GM23338 (cell line): Measurements from ENCODE around the gene COL6A1. TPM values are rescaled to one million over a fixed set of nuclear protein-coding genes. Genes with fewer than 3 reads are reported as not detected.

Experiments
- ATAC-seq: fragments of 200-7000 bp; cut with Tn5 transposase; 3 replicates; pipeline ENCODE4 v1.9.1; 2020
- DNase-seq: peaks from one replicate; pipeline ENCODE4 v3.0.0-alpha.2; 2015; ENCODE audit warnings: low spot score
- H2AFZ ChIP-seq: fragments of 200-600 bp; sonication (generic); 2 replicates; pipeline ENCODE4 v1.8.0; 2016; ENCODE audit warnings: antibody characterized with exemption, mild to moderate bottlenecking, moderate library complexity
- H3F3A ChIP-seq: fragments of 200-600 bp; sonication (generic); replicated peaks from 2 replicates; pipeline ENCODE4 v1.8.0; 2017; ENCODE audit warnings: antibody characterized with exemption, mixed run types, low read depth
- H3K27ac ChIP-seq: fragments of 200-600 bp; sonication (generic); 2 replicates; pipeline ENCODE4 v1.6.1; 2016; ENCODE audit warnings: low read depth
- H3K27me3 ChIP-seq: fragments of 200-600 bp; sonication (generic); 2 replicates; pipeline ENCODE4 v1.8.0; 2016; ENCODE audit warnings: mild to moderate bottlenecking, mixed run types, moderate library complexity; ENCODE audit not compliant: insufficient read depth
- H3K36me3 ChIP-seq: fragments of 200-600 bp; sonication (generic); 2 replicates; pipeline ENCODE4 v1.8.0; 2016; ENCODE audit warnings: mild to moderate bottlenecking; ENCODE audit not compliant: insufficient read depth
- H3K4me1 ChIP-seq: fragments of 200-600 bp; sonication (generic); 2 replicates; pipeline ENCODE4 v1.8.0; 2016; ENCODE audit warnings: mild to moderate bottlenecking, moderate library complexity; ENCODE audit not compliant: insufficient read depth
- H3K4me2 ChIP-seq: fragments of 200-600 bp; sonication (generic); 2 replicates; pipeline ENCODE4 v1.7.1; 2017; ENCODE audit warnings: mixed run types
- H3K4me3 ChIP-seq: fragments of 200-600 bp; sonication (generic); 2 replicates; pipeline ENCODE4 v1.6.1; 2016; ENCODE audit warnings: mixed run types
- H3K79me2 ChIP-seq: fragments of 200-600 bp; sonication (generic); replicated peaks from 2 replicates; pipeline ENCODE4 v1.8.0; 2017; ENCODE audit warnings: mild to moderate bottlenecking; ENCODE audit not compliant: insufficient read depth
- H3K9me2 ChIP-seq: fragments of 200-600 bp; sonication (generic); 2 replicates; pipeline ENCODE4 v1.8.0; 2017; ENCODE audit not compliant: insufficient read depth
- H4K20me1 ChIP-seq: fragments of 200-600 bp; sonication (generic); replicated peaks from 2 replicates; pipeline ENCODE4 v1.8.0; 2017; ENCODE audit warnings: mild to moderate bottlenecking; ENCODE audit not compliant: insufficient read depth
- H3K27ac Mint-ChIP-seq: 2 replicates; pipeline ENCODE4 v1.8.0; 2020; ENCODE audit warnings: inconsistent platforms, mild to moderate bottlenecking, moderate library complexity, mixed read lengths
- H3K27me3 Mint-ChIP-seq: 3 replicates; pipeline ENCODE4 v1.8.0; 2022; ENCODE audit warnings: low read depth, mild to moderate bottlenecking, moderate library complexity, mixed read lengths, inconsistent platforms; ENCODE audit not compliant: insufficient read depth, poor library complexity
- H3K36me3 Mint-ChIP-seq: 3 replicates; pipeline ENCODE4 v1.8.0; 2021; ENCODE audit warnings: low read depth, mild to moderate bottlenecking, inconsistent platforms, moderate library complexity, mixed read lengths
- H3K4me1 Mint-ChIP-seq: 3 replicates; pipeline ENCODE4 v1.8.0; 2020; ENCODE audit warnings: mild to moderate bottlenecking, inconsistent platforms, mixed read lengths
- H3K4me3 Mint-ChIP-seq: 3 replicates; pipeline ENCODE4 v1.8.0; 2021; ENCODE audit warnings: moderate library complexity, mild to moderate bottlenecking, inconsistent platforms, mixed read lengths
- H3K9me3 Mint-ChIP-seq: 3 replicates; pipeline ENCODE4 v1.8.0; 2020; ENCODE audit warnings: moderate library complexity, mild to moderate bottlenecking, inconsistent platforms, mixed read lengths
- CREB1 ChIP-seq: fragments of 250-450 bp; sonication (Bioruptor Pico); IDR thresholded peaks from 2 replicates; pipeline ENCODE4 v1.5.0; 2020; ENCODE audit warnings: low read depth, mild to moderate bottlenecking, moderate library complexity
- EZH2 ChIP-seq: fragments of 200-600 bp; sonication (generic); IDR thresholded peaks from one replicate; pipeline ENCODE4 v1.8.0; 2017; ENCODE audit warnings: antibody characterized with exemption, mild to moderate bottlenecking, low read depth; ENCODE audit not compliant: unreplicated experiment
- EZH2phosphoT487 ChIP-seq: fragments of 200-600 bp; sonication (generic); IDR thresholded peaks from one replicate; pipeline ENCODE4 v1.8.1; 2018; ENCODE audit warnings: antibody characterized with exemption; ENCODE audit not compliant: unreplicated experiment
- JUNB ChIP-seq: IDR thresholded peaks from one replicate; pipeline ENCODE4 v1.6.1; 2016; ENCODE audit warnings: antibody characterized with exemption; ENCODE audit not compliant: unreplicated experiment
- NANOG ChIP-seq: IDR thresholded peaks from 2 replicates; pipeline ENCODE4 v1.6.1; 2016; ENCODE audit warnings: antibody characterized with exemption, borderline replicate concordance
- POLR2AphosphoS5 ChIP-seq: IDR thresholded peaks from 2 replicates; pipeline ENCODE4 v1.6.1; 2016; ENCODE audit warnings: antibody characterized with exemption, low read depth
- STAT1 ChIP-seq: IDR thresholded peaks from one replicate; pipeline ENCODE4 v1.6.1; 2016; ENCODE audit warnings: antibody characterized with exemption; ENCODE audit not compliant: unreplicated experiment
- ZNF114 ChIP-seq: fragments of 250-450 bp; sonication (Bioruptor Pico); IDR thresholded peaks from 2 replicates; pipeline ENCODE4 v1.5.0; 2020; ENCODE audit warnings: mild to moderate bottlenecking, moderate library complexity
- ZNF331 ChIP-seq: fragments of 250-450 bp; sonication (Bioruptor Pico); IDR thresholded peaks from 2 replicates; pipeline ENCODE4 v1.5.0; 2020; ENCODE audit warnings: low read depth, mild to moderate bottlenecking, moderate library complexity
- polyA plus RNA-seq: library from polyadenylated mRNA; unstranded; fragments of >200 nt; fragmentation: Nextera tagmentation; extraction: Ambion mirVana; gene quantifications from 2 replicates; pipeline ENCODE4 v1.2.1, GENCODE V29; 2016
- total RNA-seq: library from RNA; depleted of rRNA; stranded (reverse); fragments of >200 nt; shearing (Covaris generic); gene quantifications from 2 replicates; pipeline ENCODE4 v1.2.3, GENCODE V29; 2014
- TF ChIP-seq, protein P1 (sequence below): IDR thresholded peaks from 2 replicates; pipeline ENCODE4 v1.6.1; 2016; ENCODE audit warnings: antibody characterized with exemption
- TF ChIP-seq, protein P2 (sequence below), 2 experiments: fragments of 200-600 bp in 1 of 2; sonication (generic) in 1 of 2; conservative IDR thresholded peaks; 2 replicates each; pipeline versions ENCODE4 v1.5.1 to v1.6.1; 2016 to 2017; ENCODE audit warnings: antibody characterized with exemption in 2 of 2, low read depth in 2 of 2, mild to moderate bottlenecking in 2 of 2, moderate library complexity in 1 of 2
- TF ChIP-seq, protein P3 (sequence below): IDR thresholded peaks from one replicate; pipeline ENCODE4 v1.6.1; 2018; ENCODE audit warnings: antibody characterized with exemption; ENCODE audit not compliant: unreplicated experiment

The COL6A1 gene
- total and polyA plus RNA-seq, 2 experiments from 2014 or later = 76.0 to 180 TPM

DNA sequence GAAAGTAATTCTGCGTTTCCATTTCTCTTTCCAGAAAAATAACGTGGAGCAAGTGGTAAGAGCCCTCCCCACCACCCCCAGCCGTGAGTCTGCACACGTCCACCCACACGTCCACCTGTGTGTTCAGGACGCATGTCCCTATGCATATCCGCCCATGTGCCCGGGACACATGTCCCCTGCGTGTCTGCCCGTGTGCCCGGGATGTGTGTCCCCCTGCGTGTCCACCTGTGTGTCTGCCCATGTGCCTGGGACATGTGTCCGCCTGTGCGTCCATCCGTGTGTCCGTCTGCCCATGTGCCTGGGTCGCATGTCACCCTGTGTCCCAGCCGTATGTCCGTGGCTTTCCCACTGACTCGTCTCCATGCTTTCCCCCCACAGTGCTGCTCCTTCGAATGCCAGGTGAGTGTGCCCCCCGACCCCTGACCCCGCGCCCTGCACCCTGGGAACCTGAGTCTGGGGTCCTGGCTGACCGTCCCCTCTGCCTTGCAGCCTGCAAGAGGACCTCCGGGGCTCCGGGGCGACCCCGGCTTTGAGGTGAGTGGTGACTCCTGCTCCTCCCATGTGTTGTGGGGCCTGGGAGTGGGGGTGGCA lies 5.6 kb downstream of the COL6A1 start (continued):
- no peak for TF ChIP-seq EZH2
- TF ChIP-seq, protein P1, sequence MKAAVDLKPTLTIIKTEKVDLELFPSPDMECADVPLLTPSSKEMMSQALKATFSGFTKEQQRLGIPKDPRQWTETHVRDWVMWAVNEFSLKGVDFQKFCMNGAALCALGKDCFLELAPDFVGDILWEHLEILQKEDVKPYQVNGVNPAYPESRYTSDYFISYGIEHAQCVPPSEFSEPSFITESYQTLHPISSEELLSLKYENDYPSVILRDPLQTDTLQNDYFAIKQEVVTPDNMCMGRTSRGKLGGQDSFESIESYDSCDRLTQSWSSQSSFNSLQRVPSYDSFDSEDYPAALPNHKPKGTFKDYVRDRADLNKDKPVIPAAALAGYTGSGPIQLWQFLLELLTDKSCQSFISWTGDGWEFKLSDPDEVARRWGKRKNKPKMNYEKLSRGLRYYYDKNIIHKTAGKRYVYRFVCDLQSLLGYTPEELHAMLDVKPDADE = no peak
- TF ChIP-seq EZH2phosphoT487 = no peak
- TF ChIP-seq STAT1 = no peak
- TF ChIP-seq POLR2AphosphoS5 = no peak
- TF ChIP-seq, protein P2, sequence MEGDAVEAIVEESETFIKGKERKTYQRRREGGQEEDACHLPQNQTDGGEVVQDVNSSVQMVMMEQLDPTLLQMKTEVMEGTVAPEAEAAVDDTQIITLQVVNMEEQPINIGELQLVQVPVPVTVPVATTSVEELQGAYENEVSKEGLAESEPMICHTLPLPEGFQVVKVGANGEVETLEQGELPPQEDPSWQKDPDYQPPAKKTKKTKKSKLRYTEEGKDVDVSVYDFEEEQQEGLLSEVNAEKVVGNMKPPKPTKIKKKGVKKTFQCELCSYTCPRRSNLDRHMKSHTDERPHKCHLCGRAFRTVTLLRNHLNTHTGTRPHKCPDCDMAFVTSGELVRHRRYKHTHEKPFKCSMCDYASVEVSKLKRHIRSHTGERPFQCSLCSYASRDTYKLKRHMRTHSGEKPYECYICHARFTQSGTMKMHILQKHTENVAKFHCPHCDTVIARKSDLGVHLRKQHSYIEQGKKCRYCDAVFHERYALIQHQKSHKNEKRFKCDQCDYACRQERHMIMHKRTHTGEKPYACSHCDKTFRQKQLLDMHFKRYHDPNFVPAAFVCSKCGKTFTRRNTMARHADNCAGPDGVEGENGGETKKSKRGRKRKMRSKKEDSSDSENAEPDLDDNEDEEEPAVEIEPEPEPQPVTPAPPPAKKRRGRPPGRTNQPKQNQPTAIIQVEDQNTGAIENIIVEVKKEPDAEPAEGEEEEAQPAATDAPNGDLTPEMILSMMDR (conservative IDR thresholded peaks at IDR 0.05; ENCODE audit: low read depth in 2 of 2) = no peak
- no peak for TF ChIP-seq JUNB
- no peak for TF ChIP-seq ZNF114 (CRISPR knock-in tag)
- TF ChIP-seq CREB1 (CRISPR knock-in tag) = no peak

DNA sequence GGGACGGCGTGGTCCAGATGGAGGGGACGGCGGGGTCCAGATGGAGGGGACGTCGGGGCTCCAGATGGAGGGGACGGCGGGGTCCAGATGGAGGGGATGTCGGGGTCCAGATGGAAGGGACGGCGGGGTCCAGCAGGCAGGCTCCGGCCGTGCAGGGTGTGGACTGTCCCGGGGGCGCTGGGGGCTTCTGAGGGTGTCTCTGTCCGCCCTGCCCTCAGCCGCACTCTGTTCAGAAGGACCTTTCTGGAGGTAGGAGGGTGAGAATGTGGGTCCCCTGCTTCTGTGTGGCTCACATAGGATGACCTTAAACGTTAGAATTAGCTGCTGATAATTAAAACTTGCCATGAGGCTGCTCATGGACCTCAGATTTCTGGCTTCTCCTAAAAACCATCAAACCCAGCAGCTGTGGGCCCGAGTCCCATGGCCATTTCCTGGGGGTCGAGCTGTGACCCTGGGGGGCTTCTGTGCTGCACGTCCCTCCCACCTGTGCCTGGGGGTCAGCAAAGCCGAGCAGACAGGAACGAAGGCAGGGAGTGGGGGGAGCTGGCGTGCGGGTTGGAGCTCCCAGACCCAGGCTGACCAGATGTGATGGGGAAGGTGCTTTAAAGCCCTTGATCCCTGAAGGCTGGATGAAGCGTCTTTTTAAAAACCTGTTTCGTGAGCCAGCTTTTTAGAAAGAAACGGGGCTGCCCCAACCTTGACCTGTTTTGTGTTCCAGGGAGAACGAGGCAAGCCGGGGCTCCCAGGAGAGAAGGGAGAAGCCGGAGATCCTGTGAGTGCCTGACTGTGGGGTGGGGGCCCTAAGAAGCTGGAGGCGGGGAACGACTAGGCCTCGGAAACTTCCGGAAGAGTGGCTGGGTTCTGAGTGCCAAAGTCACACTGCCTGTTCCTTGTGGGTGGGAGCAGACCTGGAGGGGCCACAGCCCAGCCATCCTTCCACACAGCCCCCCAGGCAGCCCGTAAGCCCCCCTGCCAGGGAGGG lies 7.1 kb downstream of the COL6A1 start:
- DNase-seq (no peak), ATAC-seq (no peak)
- no peaks in the 10 kb centered on the region for H3K9me2 ChIP-seq
- no peak overlapping the region for H3K4me2 ChIP-seq
- Mint-ChIP-seq H3K9me3 (no peaks in the 10 kb centered on the region), H3K27me3 (no peaks in the 10 kb centered on the region), H3K4me3 (no peak overlapping the region), H3K27ac (no peak overlapping the region), H3K4me1 (no peaks in the 10 kb centered on the region), H3K36me3 (peaks cover 20% of the 10 kb centered on the region)
- no peak overlapping the region for H3K4me3 ChIP-seq
- peaks cover 3% of the 10 kb centered on the region; the same call in 1 of the 2 replicates for H3K36me3 ChIP-seq
- H2AFZ ChIP-seq = no peak overlapping the region
- TF ChIP-seq, protein P1 = no peak
- TF ChIP-seq NANOG (no peak), ZNF114 (CRISPR knock-in tag) (no peak), STAT1 (no peak), ZNF331 (CRISPR knock-in tag) (no peak), JUNB (no peak), CREB1 (CRISPR knock-in tag) (no peak)
- TF ChIP-seq, protein P3, sequence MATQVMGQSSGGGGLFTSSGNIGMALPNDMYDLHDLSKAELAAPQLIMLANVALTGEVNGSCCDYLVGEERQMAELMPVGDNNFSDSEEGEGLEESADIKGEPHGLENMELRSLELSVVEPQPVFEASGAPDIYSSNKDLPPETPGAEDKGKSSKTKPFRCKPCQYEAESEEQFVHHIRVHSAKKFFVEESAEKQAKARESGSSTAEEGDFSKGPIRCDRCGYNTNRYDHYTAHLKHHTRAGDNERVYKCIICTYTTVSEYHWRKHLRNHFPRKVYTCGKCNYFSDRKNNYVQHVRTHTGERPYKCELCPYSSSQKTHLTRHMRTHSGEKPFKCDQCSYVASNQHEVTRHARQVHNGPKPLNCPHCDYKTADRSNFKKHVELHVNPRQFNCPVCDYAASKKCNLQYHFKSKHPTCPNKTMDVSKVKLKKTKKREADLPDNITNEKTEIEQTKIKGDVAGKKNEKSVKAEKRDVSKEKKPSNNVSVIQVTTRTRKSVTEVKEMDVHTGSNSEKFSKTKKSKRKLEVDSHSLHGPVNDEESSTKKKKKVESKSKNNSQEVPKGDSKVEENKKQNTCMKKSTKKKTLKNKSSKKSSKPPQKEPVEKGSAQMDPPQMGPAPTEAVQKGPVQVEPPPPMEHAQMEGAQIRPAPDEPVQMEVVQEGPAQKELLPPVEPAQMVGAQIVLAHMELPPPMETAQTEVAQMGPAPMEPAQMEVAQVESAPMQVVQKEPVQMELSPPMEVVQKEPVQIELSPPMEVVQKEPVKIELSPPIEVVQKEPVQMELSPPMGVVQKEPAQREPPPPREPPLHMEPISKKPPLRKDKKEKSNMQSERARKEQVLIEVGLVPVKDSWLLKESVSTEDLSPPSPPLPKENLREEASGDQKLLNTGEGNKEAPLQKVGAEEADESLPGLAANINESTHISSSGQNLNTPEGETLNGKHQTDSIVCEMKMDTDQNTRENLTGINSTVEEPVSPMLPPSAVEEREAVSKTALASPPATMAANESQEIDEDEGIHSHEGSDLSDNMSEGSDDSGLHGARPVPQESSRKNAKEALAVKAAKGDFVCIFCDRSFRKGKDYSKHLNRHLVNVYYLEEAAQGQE = no peak
- H3K27ac ChIP-seq = no peak overlapping the region
- no peaks in the 10 kb centered on the region; the same call in 1 of the 2 replicates for H3K79me2 ChIP-seq
- no peaks in the 10 kb centered on the region for H3K27me3 ChIP-seq
- H3K4me1 ChIP-seq = no peaks in the 10 kb centered on the region
- peaks cover 6% of the 10 kb centered on the region; the same call in 1 of the 2 replicates for H4K20me1 ChIP-seq
- H3F3A ChIP-seq = peaks cover 8% of the 10 kb centered on the region; the same call in 1 of the 2 replicates
